Measurements from ENCODE around the gene ZNF740. TPM values are rescaled to one million over a fixed set of nuclear protein-coding genes. Genes with fewer than 3 reads are reported as not detected.

The ZNF740 gene
- total RNA-seq, 1 experiment from 2014 or later, result 41.2 TPM

- H2AFZ ChIP-seq (ENCODE audit: low read length), result no peak overlapping the region
- H3K79me2 ChIP-seq (ENCODE audit: insufficient read depth, low read length), result peaks cover 4% of the 10 kb centered on the region; the same call in 1 of the 2 replicates
- H4K5ac ChIP-seq (ENCODE audit: insufficient read length, low read depth, low read length), result no peak overlapping the region
- H3K9ac ChIP-seq (ENCODE audit: extremely low read depth, insufficient read length, low read length), result peak overlapping the region; percentile 16
- peaks cover 37% of the 10 kb centered on the region; the same call in 1 of the 2 replicates for H3K4me1 ChIP-seq (ENCODE audit: insufficient read depth, low read length)
- H3K27me3 ChIP-seq (ENCODE audit: insufficient read depth, low read length), result peaks cover 3% of the 10 kb centered on the region; the same call in 1 of the 2 replicates
- H3K4me3 Mint-ChIP-seq, result peak overlapping the region; percentile 86 to 94
- peaks cover 22% of the 10 kb centered on the region for H3K23me2 ChIP-seq (ENCODE audit: insufficient read length, low read depth, low read length, poor library complexity, severe bottlenecking)
- H4K91ac ChIP-seq (ENCODE audit: insufficient read length, low read depth, low read length), result no peak overlapping the region
- peaks cover 75 to 77% of the 10 kb centered on the region in 2 experiments for H3K4me1 Mint-ChIP-seq
- H2BK12ac ChIP-seq (ENCODE audit: insufficient read length, low read depth, low read length), result no peak overlapping the region
- no peak overlapping the region for H2BK20ac ChIP-seq (ENCODE audit: low read depth, low read length, poor library complexity, severe bottlenecking)
- no peaks in the 10 kb centered on the region; a peak in 2 of 5 replicates for H3K9me3 Mint-ChIP-seq
- no peak overlapping the region for H3K27ac ChIP-seq (ENCODE audit: insufficient read length, low read depth, low read length)
- H2BK5ac ChIP-seq (ENCODE audit: insufficient read length, low read length), result no peak overlapping the region
- H3K14ac ChIP-seq (ENCODE audit: insufficient read depth, low read length), result no peak overlapping the region
- no peak overlapping the region for H2BK120ac ChIP-seq (ENCODE audit: low read depth, low read length, poor library complexity, severe bottlenecking)
- no peak overlapping the region for H3K56ac ChIP-seq (ENCODE audit: insufficient read length, low read depth, low read length)
- TF ChIP-seq CTCF (conservative IDR thresholded peaks at IDR 0.05), result no peak
- H3K4me2 ChIP-seq (ENCODE audit: insufficient read depth, insufficient read length, low read length), result peak overlapping the region; percentile 99
- H3K9me3 ChIP-seq (ENCODE audit: control insufficient read depth, low read depth, low read length), result no peaks in the 10 kb centered on the region
- H3K23ac ChIP-seq (ENCODE audit: insufficient read length, low read depth, low read length), result no peak overlapping the region
- DNase-seq, result peak; percentile 33
- H4K20me1 ChIP-seq (ENCODE audit: control insufficient read depth, insufficient read depth, insufficient read length), result no peaks in the 10 kb centered on the region
- peaks cover under 1 to 24% (median 18%) of the 10 kb centered on the region in 3 experiments; a peak in 6 of 7 replicates for H3K36me3 Mint-ChIP-seq (ENCODE audit: insufficient read depth in 1 of 3, low read depth in 3 of 3)
- no peak overlapping the region for H2AK5ac ChIP-seq (ENCODE audit: insufficient read length, low read length)
- peaks cover 17% of the 10 kb centered on the region for H3K27me3 Mint-ChIP-seq (ENCODE audit: low read depth)
- no CpG with 5 or more reads among the region's 30 CpGs for WGBS (ENCODE audit: extremely low coverage, insufficient read length, low lambda C conversion rate)
- no peak overlapping the region for H3K4ac ChIP-seq (ENCODE audit: low read depth, low read length)
- H3K18ac ChIP-seq (ENCODE audit: insufficient read length, low read depth, low read length), result no peak overlapping the region
- H3K27ac Mint-ChIP-seq, result peak overlapping the region in 2 of 3 experiments; percentile 92 to 98; a peak in 4 of 7 replicates
- no peak overlapping the region for H3T11ph ChIP-seq (ENCODE audit: low read length)
- H3K79me1 ChIP-seq (ENCODE audit: insufficient read depth, low read depth, low read length, poor library complexity, severe bottlenecking), result no peaks in the 10 kb centered on the region
- H2BK15ac ChIP-seq (ENCODE audit: low read depth, low read length), result no peak overlapping the region
- H4K8ac ChIP-seq (replicated peaks; ENCODE audit: insufficient read length, low read depth, low read length), result no peak overlapping the region
Measured at GRCh38 chr12:53218551-53219291, 38.2 kb downstream of the ZNF740 start.
